RWPE1 (cell line): Measurements from ENCODE around the gene ATP11C.
"Not testable (repeated sequence)": the region's sequence is repeated elsewhere in the genome, so short reads cannot be mapped to it uniquely, and the experiment has no call there.

Source experiments
- CTCF ChIA-PET: fragments of 350-600 bp; sonication (Branson Sonifier 250); formaldehyde crosslinking; extraction: SDS; loops from one replicate; lab custom pipeline; 2021; lab: Yijun Ruan, JAX
- POLR2A ChIA-PET: fragments of 400-600 bp; formaldehyde crosslinking; extraction: SDS; loops from one replicate; lab custom pipeline; 2020; ENCODE audit warnings: antibody characterized with exemption; ENCODE audit not compliant: low non-redundant PET; lab: Yijun Ruan, JAX
- DNase-seq: peaks from one replicate; pipeline ENCODE4 v3.0.0; 2012; ENCODE audit warnings: low spot score
- H3K27ac ChIP-seq: fragments of 450-650 bp; 2 replicates; pipeline ENCODE4 v1.5.1; 2017
- TF ChIP-seq, protein P1 (sequence below): fragments of 450-650 bp; conservative IDR thresholded peaks from 2 replicates; pipeline ENCODE4 v1.5.1; 2017; ENCODE audit warnings: low read depth, mild to moderate bottlenecking

The ATP11C gene

GRCh38 chrX:139924696-139925095 is 8.2 kb downstream of the ATP11C start:
- no peak for DNase-seq
- ChIA-PET CTCF (no interaction called here), POLR2A (no interaction called here)
- H3K27ac ChIP-seq = no peak overlapping the region
- TF ChIP-seq, protein P1, sequence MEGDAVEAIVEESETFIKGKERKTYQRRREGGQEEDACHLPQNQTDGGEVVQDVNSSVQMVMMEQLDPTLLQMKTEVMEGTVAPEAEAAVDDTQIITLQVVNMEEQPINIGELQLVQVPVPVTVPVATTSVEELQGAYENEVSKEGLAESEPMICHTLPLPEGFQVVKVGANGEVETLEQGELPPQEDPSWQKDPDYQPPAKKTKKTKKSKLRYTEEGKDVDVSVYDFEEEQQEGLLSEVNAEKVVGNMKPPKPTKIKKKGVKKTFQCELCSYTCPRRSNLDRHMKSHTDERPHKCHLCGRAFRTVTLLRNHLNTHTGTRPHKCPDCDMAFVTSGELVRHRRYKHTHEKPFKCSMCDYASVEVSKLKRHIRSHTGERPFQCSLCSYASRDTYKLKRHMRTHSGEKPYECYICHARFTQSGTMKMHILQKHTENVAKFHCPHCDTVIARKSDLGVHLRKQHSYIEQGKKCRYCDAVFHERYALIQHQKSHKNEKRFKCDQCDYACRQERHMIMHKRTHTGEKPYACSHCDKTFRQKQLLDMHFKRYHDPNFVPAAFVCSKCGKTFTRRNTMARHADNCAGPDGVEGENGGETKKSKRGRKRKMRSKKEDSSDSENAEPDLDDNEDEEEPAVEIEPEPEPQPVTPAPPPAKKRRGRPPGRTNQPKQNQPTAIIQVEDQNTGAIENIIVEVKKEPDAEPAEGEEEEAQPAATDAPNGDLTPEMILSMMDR = no peak

GRCh38 chrX:139924069-139924695 is 8.7 kb downstream of the ATP11C start:
- ChIA-PET CTCF (no interaction called here), POLR2A (no interaction called here)
- no peak overlapping the region for H3K27ac ChIP-seq
- TF ChIP-seq, protein P1 = no peak
- no peak for DNase-seq

GRCh38 chrX:139921142-139921541 is 11.7 kb downstream of the ATP11C start:
- CTCF ChIA-PET, POLR2A ChIA-PET, H3K27ac ChIP-seq, DNase-seq: not testable (repeated sequence)

- POLR2A ChIA-PET = no interaction called here
- TF ChIP-seq, protein P1 = no peak
- H3K27ac ChIP-seq = no peak overlapping the region
- DNase-seq = no peak
- CTCF ChIA-PET = no interaction called here
Measured at GRCh38 chrX:139920316-139920715, 12.5 kb downstream of the ATP11C start.

GRCh38 chrX:139914421-139914820 is 18.4 kb downstream of the ATP11C start:
- TF ChIP-seq, protein P1 = no peak
- H3K27ac ChIP-seq = no peak overlapping the region
- ChIA-PET CTCF (no interaction called here), POLR2A (no interaction called here)
- no peak for DNase-seq

DNA sequence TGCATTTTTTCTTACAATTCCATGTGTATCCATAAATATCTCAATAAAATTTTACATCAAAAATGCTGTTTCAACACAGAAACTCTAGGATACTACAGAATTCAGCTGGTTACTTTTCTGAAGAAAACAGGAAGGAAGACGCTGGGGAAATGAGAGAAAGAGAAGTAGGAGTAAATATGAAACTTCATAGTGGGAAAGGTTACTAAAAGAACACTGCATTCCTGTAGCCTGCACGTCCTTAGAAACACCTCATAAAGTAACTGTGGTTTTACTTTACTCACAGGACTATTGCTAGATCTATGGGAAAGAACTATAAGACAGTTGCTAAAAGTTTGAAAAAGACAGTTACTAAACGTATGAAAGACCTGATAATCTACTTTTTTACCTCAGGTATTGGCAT is 23.1 kb downstream of the ATP11C start:
- TF ChIP-seq, protein P1 = no peak
- H3K27ac ChIP-seq = no peak overlapping the region
- POLR2A ChIA-PET = no interaction called here
- CTCF ChIA-PET = no interaction called here
- DNase-seq = no peak

DNA sequence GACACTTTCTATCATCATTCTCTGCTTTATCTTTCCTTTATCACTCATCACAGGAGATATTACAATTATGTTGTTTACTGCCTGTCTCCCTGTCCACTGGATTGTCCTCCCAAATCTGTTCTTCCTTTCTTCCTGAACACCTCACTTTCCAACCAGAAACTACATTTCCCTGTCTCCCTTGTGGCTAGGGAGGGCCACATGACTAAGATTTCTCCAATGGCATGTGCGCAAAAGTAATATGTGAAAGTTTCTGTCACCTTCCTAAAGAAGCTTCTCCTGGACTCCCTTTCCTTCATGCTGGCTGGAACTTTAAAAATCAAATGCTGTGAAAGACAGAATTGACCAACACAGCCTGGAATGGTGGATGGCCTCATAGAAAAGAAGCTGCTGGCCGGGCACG is 25.8 kb downstream of the ATP11C start:
- DNase-seq = no peak
- H3K27ac ChIP-seq = no peak overlapping the region
- TF ChIP-seq, protein P1 = no peak
- POLR2A ChIA-PET = no interaction called here
- CTCF ChIA-PET = no interaction called here
